Measurements from ENCODE around the gene NPAS1. TPM values are rescaled to one million over a fixed set of nuclear protein-coding genes. Genes with fewer than 3 reads are reported as not detected.
"Not testable (repeated sequence)": the region's sequence is repeated elsewhere in the genome, so short reads cannot be mapped to it uniquely, and the experiment has no call there.

Gene NPAS1
- polyA plus RNA-seq, 3 donors: not detected

- Histone ChIP-seq H3K79me2 (ENCODE audit: insufficient read depth, low read length) (no peaks in the 10 kb centered on the region), H2AFZ (ENCODE audit: insufficient read depth, low read depth, low read length, poor library complexity, severe bottlenecking) (no peak overlapping the region), H3K4me1 (ENCODE audit: control insufficient read depth in 1 of 2, insufficient read depth in 2 of 2, low read length in 2 of 2) (no peaks in the 10 kb centered on the region), H3K27me3 (ENCODE audit: control insufficient read depth in 2 of 2, insufficient read depth in 2 of 2, low read length in 2 of 2) (peaks cover 2 to 36% of the 10 kb centered on the region in 2 donors), H4K20me1 (ENCODE audit: insufficient read depth, low read length) (peaks cover 14% of the 10 kb centered on the region), H3K36me3 (replicated peaks in 1 of 2; ENCODE audit: control insufficient read depth in 1 of 2, insufficient read depth in 2 of 2, low read length in 2 of 2) (peaks cover 0 to 3% of the 10 kb centered on the region in 2 donors), H3K27ac (ENCODE audit: low read depth in 1 of 2, low read length in 2 of 2) (no peak overlapping the region), H3K4me2 (replicated peaks; ENCODE audit: extremely low read depth, low read length, poor library complexity, severe bottlenecking) (no peak overlapping the region), H3K9ac (ENCODE audit: insufficient read depth, low read length, poor library complexity, severe bottlenecking) (no peak overlapping the region), H3K9me3 (replicated peaks in 1 of 2; ENCODE audit: control insufficient read depth in 1 of 2, insufficient read depth in 1 of 2, low read length in 2 of 2) (no peaks in the 10 kb centered on the region), H3K4me3 (replicated peaks in 1 of 3; ENCODE audit: low read depth in 2 of 3, low read length in 3 of 3) (no peak overlapping the region)
- no peak for TF ChIP-seq CTCF (IDR thresholded peaks at IDR 0.05)
- 84% methylated on average over 6 of the region's 8 CpGs for WGBS (ENCODE audit: insufficient coverage)
- no peak overlapping the region for H3K27ac Mint-ChIP-seq
- intact Hi-C loops (cut with micrococcal nuclease): no loop called here
- peaks cover 42 to 69% (median 63%) of the 10 kb centered on the region in 3 donors for H3K27me3 Mint-ChIP-seq (ENCODE audit: low read depth in 3 of 3)
- H3K4me1 Mint-ChIP-seq: peaks cover 6% of the 10 kb centered on the region
- peaks cover 4% of the 10 kb centered on the region in 2 donors for H3K36me3 Mint-ChIP-seq
- peaks cover 2 to 15% (median 8%) of the 10 kb centered on the region in 7 donors for H3K9me3 Mint-ChIP-seq
- H3K4me3 Mint-ChIP-seq: peak overlapping the region in 1 of 2 donors; percentile 9
- DNase-seq: no peak
Measured at GRCh38 chr19:47006496-47006895, 13.1 kb upstream of the NPAS1 start.

- H3K27ac Mint-ChIP-seq; H4K20me1 ChIP-seq (ENCODE audit: insufficient read depth, low read length); H3K27me3 ChIP-seq (ENCODE audit: control insufficient read depth in 2 of 2, insufficient read depth in 2 of 2, low read length in 2 of 2); H3K4me2 ChIP-seq (replicated peaks; ENCODE audit: extremely low read depth, low read length, poor library complexity, severe bottlenecking); H3K4me1 ChIP-seq (ENCODE audit: control insufficient read depth in 1 of 2, insufficient read depth in 2 of 2, low read length in 2 of 2); DNase-seq; H3K4me3 ChIP-seq (replicated peaks in 1 of 3; ENCODE audit: low read depth in 2 of 3, low read length in 3 of 3); H3K9ac ChIP-seq (ENCODE audit: insufficient read depth, low read length, poor library complexity, severe bottlenecking); H3K36me3 ChIP-seq (replicated peaks in 1 of 2; ENCODE audit: control insufficient read depth in 1 of 2, insufficient read depth in 2 of 2, low read length in 2 of 2); H3K9me3 ChIP-seq (replicated peaks in 1 of 2; ENCODE audit: control insufficient read depth in 1 of 2, insufficient read depth in 1 of 2, low read length in 2 of 2); H3K79me2 ChIP-seq (ENCODE audit: insufficient read depth, low read length); H2AFZ ChIP-seq (ENCODE audit: insufficient read depth, low read depth, low read length, poor library complexity, severe bottlenecking); intact Hi-C loops (cut with micrococcal nuclease); H3K4me1 Mint-ChIP-seq; H3K27ac ChIP-seq (ENCODE audit: low read depth in 1 of 2, low read length in 2 of 2); H3K36me3 Mint-ChIP-seq: not testable (repeated sequence)
- WGBS (ENCODE audit: insufficient coverage): 85% methylated on average over 4 of the region's 8 CpGs
- Mint-ChIP-seq H3K9me3 (peaks cover 2 to 12% (median 5%) of the 10 kb centered on the region in 7 donors), H3K27me3 (ENCODE audit: low read depth in 3 of 3) (peaks cover 33 to 55% (median 47%) of the 10 kb centered on the region in 3 donors), H3K4me3 (peak overlapping the region in 1 of 2 donors; percentile 11)
Measured at GRCh38 chr19:47010549-47010948, 9.1 kb upstream of the NPAS1 start.
